ENCODE data around the gene DRC1. TPM values are rescaled to one million over a fixed set of nuclear protein-coding genes. Genes with fewer than 3 reads are reported as not detected.

The DRC1 gene
- total RNA-seq, 1 donor from 2014 or later: 3.7 TPM

GRCh38 chr2:26410764-26411243 lies 9.1 kb downstream of the DRC1 start:
- Mint-ChIP-seq H3K27me3 (no peaks in the 10 kb centered on the region), H3K36me3 (no peaks in the 10 kb centered on the region), H3K4me3 (no peak overlapping the region), H3K27ac (no peak overlapping the region), H3K4me1 (ENCODE audit: unreplicated experiment) (no peaks in the 10 kb centered on the region), H3K9me3 (no peaks in the 10 kb centered on the region)
- no peak for DNase-seq (ENCODE audit: extremely low spot score, unreplicated experiment)
- TF ChIP-seq CTCF (conservative IDR thresholded peaks at IDR 0.05): no peak

GRCh38 chr2:26411419-26411818 lies 9.7 kb downstream of the DRC1 start:
- no peak for TF ChIP-seq CTCF (conservative IDR thresholded peaks at IDR 0.05)
- no peak for DNase-seq (ENCODE audit: extremely low spot score, unreplicated experiment)
- Mint-ChIP-seq H3K4me3 (no peak overlapping the region), H3K4me1 (ENCODE audit: unreplicated experiment) (no peaks in the 10 kb centered on the region), H3K27me3 (no peaks in the 10 kb centered on the region), H3K9me3 (no peaks in the 10 kb centered on the region), H3K36me3 (no peaks in the 10 kb centered on the region), H3K27ac (no peak overlapping the region)

- Mint-ChIP-seq H3K27ac (no peak overlapping the region), H3K4me1 (ENCODE audit: unreplicated experiment) (no peaks in the 10 kb centered on the region), H3K36me3 (no peaks in the 10 kb centered on the region), H3K27me3 (peaks cover 4% of the 10 kb centered on the region), H3K4me3 (no peak overlapping the region), H3K9me3 (no peaks in the 10 kb centered on the region)
- TF ChIP-seq CTCF (conservative IDR thresholded peaks at IDR 0.05): no peak
- no peak for DNase-seq (ENCODE audit: extremely low spot score, unreplicated experiment)
Measured at GRCh38 chr2:26412091-26412673, 10.5 kb downstream of the DRC1 start.

GRCh38 chr2:26414311-26414710 lies 12.6 kb downstream of the DRC1 start:
- H3K27me3 Mint-ChIP-seq: peaks cover 4% of the 10 kb centered on the region
- no peak for TF ChIP-seq CTCF (conservative IDR thresholded peaks at IDR 0.05)
- no peak overlapping the region for H3K27ac Mint-ChIP-seq
- H3K4me1 Mint-ChIP-seq (ENCODE audit: unreplicated experiment): no peaks in the 10 kb centered on the region
- DNase-seq (ENCODE audit: extremely low spot score, unreplicated experiment): no peak
- H3K4me3 Mint-ChIP-seq: no peak overlapping the region
- no peaks in the 10 kb centered on the region for H3K36me3 Mint-ChIP-seq
- H3K9me3 Mint-ChIP-seq: no peaks in the 10 kb centered on the region

GRCh38 chr2:26421961-26422360 lies 20.2 kb downstream of the DRC1 start:
- H3K27ac Mint-ChIP-seq: no peak overlapping the region
- no peak for DNase-seq (ENCODE audit: extremely low spot score, unreplicated experiment)
- peaks cover 3% of the 10 kb centered on the region for H3K36me3 Mint-ChIP-seq
- no peak overlapping the region for H3K4me3 Mint-ChIP-seq
- H3K27me3 Mint-ChIP-seq: peaks cover 3% of the 10 kb centered on the region
- TF ChIP-seq CTCF (conservative IDR thresholded peaks at IDR 0.05): no peak
- no peaks in the 10 kb centered on the region for H3K9me3 Mint-ChIP-seq
- H3K4me1 Mint-ChIP-seq (ENCODE audit: unreplicated experiment): no peaks in the 10 kb centered on the region
